ENCODE measurements around the gene PAM. TPM values are rescaled to one million over a fixed set of nuclear protein-coding genes. Genes with fewer than 3 reads are reported as not detected.
A peak's percentile ranks its signal among the peaks of the same experiment; 100 is the strongest.

The PAM gene
- polyA plus RNA-seq, 1 donor from 2014 or later = 3.4 TPM

DNA sequence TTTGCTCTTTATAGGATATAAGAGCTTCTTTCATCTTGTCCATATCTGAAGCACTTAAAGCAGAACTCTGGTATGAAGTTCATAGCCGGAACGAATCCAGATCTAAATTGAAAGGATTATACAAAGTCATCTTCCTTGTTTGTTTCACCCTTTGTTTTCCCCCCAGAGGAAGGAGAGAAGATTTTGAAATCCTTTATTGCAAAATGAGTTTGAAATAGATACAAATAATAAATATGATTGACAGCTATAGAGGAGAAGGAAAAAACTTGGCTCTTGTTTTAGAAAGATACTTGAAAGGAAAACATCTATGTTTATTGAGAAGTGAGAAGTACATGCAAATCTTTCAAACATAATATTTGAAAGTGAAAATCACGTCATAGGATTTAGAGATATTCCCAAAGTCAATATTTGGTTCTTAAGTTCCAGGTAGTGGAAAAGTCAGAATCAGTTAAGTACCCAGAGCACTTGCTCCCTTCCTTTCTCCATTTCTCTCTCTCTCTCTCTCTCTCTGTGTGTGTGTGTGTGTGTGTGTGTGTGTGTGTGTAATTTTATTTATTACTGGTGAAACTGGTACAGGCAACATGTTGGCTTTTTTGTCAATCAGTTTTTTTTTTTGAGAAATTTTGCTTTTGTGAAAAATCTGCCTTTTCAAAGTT lies 27.2 kb downstream of the PAM start:
- Mint-ChIP-seq H3K27me3 (no peaks in the 10 kb centered on the region), H3K36me3 (peaks cover 2% of the 10 kb centered on the region), H3K27ac (peak overlapping the region in 1 of 3 donors; percentile 60), H3K4me3 (no peak overlapping the region), H3K4me1 (peaks cover 0 to 2% (median 0%) of the 10 kb centered on the region in 3 donors), H3K9me3 (no peaks in the 10 kb centered on the region)

DNA sequence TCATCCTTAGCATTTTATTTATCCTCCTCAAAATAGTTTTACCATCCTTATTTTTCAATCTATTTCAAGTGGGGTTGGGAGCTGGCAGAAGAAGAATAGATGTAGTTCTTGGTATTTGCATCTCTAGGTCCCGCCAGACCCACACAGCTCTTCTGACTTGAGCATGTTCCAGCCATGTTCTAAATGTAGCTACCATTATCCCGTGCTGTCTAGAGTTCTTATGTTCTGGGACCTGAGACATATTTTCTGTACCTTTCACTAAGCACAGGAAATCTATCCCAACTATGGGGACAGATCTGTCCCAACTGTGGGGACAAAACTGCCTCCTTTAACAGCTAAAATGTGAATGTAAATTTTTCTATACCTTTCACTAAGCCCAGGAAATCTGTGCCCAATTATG lies 32.0 kb downstream of the PAM start:
- Mint-ChIP-seq H3K27ac (no peak overlapping the region), H3K4me1 (no peaks in the 10 kb centered on the region), H3K9me3 (no peaks in the 10 kb centered on the region), H3K27me3 (no peaks in the 10 kb centered on the region), H3K4me3 (no peak overlapping the region), H3K36me3 (no peaks in the 10 kb centered on the region)

GRCh38 chr5:102788788-102789187 lies 33.7 kb downstream of the PAM start:
- Mint-ChIP-seq H3K27ac (no peak overlapping the region), H3K36me3 (no peaks in the 10 kb centered on the region), H3K27me3 (no peaks in the 10 kb centered on the region), H3K4me1 (no peaks in the 10 kb centered on the region), H3K9me3 (no peaks in the 10 kb centered on the region), H3K4me3 (no peak overlapping the region)

DNA sequence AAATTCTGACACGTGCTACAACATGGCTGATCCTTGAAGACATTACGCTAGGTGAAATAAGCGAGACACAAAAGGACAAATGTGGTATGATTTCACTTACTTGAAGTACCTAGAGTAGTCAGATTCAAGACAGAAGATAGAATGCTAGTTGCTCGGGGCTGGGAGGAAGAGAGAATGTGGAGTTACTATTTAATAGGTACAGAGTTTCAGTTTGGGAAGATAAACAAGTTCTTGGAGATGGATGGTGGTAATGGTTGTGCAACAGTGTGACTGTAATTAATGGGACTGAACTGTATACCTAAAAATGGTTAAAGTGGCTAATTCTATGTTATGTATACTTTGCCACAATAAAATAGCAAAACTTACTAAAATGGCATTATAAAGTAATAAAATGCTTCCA lies 34.4 kb downstream of the PAM start:
- H3K36me3 Mint-ChIP-seq = no peaks in the 10 kb centered on the region
- no peak overlapping the region for H3K27ac Mint-ChIP-seq
- H3K4me3 Mint-ChIP-seq = no peak overlapping the region
- H3K27me3 Mint-ChIP-seq = no peaks in the 10 kb centered on the region
- no peaks in the 10 kb centered on the region for H3K4me1 Mint-ChIP-seq
- no peaks in the 10 kb centered on the region for H3K9me3 Mint-ChIP-seq

GRCh38 chr5:102790748-102791147 lies 35.6 kb downstream of the PAM start:
- Mint-ChIP-seq H3K4me1 (no peaks in the 10 kb centered on the region), H3K9me3 (no peaks in the 10 kb centered on the region), H3K27me3 (no peaks in the 10 kb centered on the region), H3K4me3 (no peak overlapping the region), H3K36me3 (no peaks in the 10 kb centered on the region), H3K27ac (no peak overlapping the region)

GRCh38 chr5:102792705-102793104 lies 37.6 kb downstream of the PAM start:
- Mint-ChIP-seq H3K27ac (no peak overlapping the region), H3K4me3 (no peak overlapping the region), H3K36me3 (no peaks in the 10 kb centered on the region), H3K9me3 (no peaks in the 10 kb centered on the region), H3K27me3 (no peaks in the 10 kb centered on the region), H3K4me1 (no peaks in the 10 kb centered on the region)

DNA sequence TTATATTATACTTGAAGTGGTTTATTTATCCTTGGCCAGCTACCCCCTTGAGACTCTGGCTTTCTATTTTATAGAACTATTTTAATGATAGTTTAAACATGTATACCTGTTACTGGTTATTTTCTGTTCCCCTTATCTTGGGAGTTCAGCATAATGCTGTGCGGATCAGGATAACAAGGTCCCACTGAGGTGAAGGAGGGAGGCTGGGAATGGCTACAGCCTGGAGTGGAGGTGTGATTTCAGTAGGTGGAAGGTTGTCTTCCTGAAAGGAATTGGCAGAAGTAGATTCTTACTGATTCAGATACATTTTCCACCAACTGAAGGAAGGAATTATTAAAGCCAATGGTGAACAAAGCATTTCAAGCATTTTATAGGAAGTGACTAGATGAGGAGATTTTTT lies 38.9 kb downstream of the PAM start:
- no peaks in the 10 kb centered on the region for H3K36me3 Mint-ChIP-seq
- no peak overlapping the region for H3K4me3 Mint-ChIP-seq
- H3K27me3 Mint-ChIP-seq = no peaks in the 10 kb centered on the region
- no peaks in the 10 kb centered on the region for H3K9me3 Mint-ChIP-seq
- H3K4me1 Mint-ChIP-seq = no peaks in the 10 kb centered on the region
- H3K27ac Mint-ChIP-seq = no peak overlapping the region

- H3K27me3 Mint-ChIP-seq = no peaks in the 10 kb centered on the region
- H3K9me3 Mint-ChIP-seq = no peaks in the 10 kb centered on the region
- no peaks in the 10 kb centered on the region for H3K4me1 Mint-ChIP-seq
- H3K36me3 Mint-ChIP-seq = no peaks in the 10 kb centered on the region
- no peak overlapping the region for H3K27ac Mint-ChIP-seq
- no peak overlapping the region for H3K4me3 Mint-ChIP-seq
Observed at GRCh38 chr5:102794677-102795331, 39.7 kb downstream of the PAM start.

- H3K27me3 Mint-ChIP-seq = no peaks in the 10 kb centered on the region
- H3K36me3 Mint-ChIP-seq = no peaks in the 10 kb centered on the region
- H3K9me3 Mint-ChIP-seq = no peaks in the 10 kb centered on the region
- H3K4me3 Mint-ChIP-seq = no peak overlapping the region
- no peak overlapping the region for H3K27ac Mint-ChIP-seq
- H3K4me1 Mint-ChIP-seq = no peaks in the 10 kb centered on the region
Observed at GRCh38 chr5:102795526-102795925, 40.4 kb downstream of the PAM start.

DNA sequence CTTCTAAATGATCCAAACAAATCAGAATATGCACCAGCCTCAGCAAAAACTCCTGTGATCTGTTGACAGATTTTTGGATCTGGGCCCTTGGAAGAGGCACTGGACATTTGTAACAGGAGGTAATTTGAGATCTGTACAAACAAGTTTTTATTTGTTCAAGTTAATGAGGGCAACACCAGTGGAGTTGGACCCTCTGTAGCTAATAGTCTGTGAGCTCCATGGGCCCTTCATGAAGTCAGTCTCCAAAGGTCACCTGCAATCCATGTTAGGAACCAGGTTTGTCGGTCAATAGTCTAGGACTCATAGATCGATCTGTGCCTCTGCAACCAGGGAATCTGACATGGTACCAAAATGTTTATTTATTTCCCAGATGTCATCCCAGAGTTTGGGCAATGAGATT lies 40.9 kb downstream of the PAM start:
- Mint-ChIP-seq H3K36me3 (no peaks in the 10 kb centered on the region), H3K27ac (no peak overlapping the region), H3K4me3 (no peak overlapping the region), H3K4me1 (no peaks in the 10 kb centered on the region), H3K9me3 (no peaks in the 10 kb centered on the region), H3K27me3 (no peaks in the 10 kb centered on the region)

DNA sequence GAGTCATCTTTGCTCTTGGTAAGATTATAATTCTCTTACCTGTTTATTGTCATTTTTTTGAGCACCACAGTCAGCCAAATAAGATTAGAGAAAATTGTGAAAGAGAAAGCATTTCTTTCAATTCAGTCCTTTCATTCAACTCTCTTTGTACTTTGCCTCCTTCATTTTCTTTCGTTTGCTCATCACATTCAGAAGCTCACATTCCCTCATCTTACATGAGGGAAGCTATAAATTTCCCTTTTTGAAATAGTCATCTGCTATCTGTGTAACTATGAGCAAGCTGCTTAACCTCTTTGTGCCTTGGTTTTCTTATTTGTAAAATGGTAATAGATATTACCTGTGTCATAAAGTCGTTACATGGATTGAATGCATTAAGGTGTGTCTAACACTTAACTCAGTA lies 41.4 kb downstream of the PAM start:
- Mint-ChIP-seq H3K9me3 (no peaks in the 10 kb centered on the region), H3K27ac (no peak overlapping the region), H3K27me3 (no peaks in the 10 kb centered on the region), H3K4me1 (peaks cover 0 to 2% (median 2%) of the 10 kb centered on the region in 3 donors), H3K4me3 (no peak overlapping the region), H3K36me3 (no peaks in the 10 kb centered on the region)

- Mint-ChIP-seq H3K9me3 (no peaks in the 10 kb centered on the region), H3K36me3 (no peaks in the 10 kb centered on the region), H3K27me3 (no peaks in the 10 kb centered on the region), H3K27ac (no peak overlapping the region), H3K4me3 (no peak overlapping the region), H3K4me1 (peaks cover 2 to 4% (median 4%) of the 10 kb centered on the region in 3 donors)
Observed at GRCh38 chr5:102797322-102797884, 42.3 kb downstream of the PAM start.

GRCh38 chr5:102798104-102798785 lies 43.1 kb downstream of the PAM start:
- H3K9me3 Mint-ChIP-seq = no peaks in the 10 kb centered on the region
- H3K27me3 Mint-ChIP-seq = no peaks in the 10 kb centered on the region
- no peak overlapping the region for H3K27ac Mint-ChIP-seq
- H3K36me3 Mint-ChIP-seq = no peaks in the 10 kb centered on the region
- H3K4me1 Mint-ChIP-seq = peaks cover 2 to 5% (median 5%) of the 10 kb centered on the region in 3 donors
- no peak overlapping the region for H3K4me3 Mint-ChIP-seq

GRCh38 chr5:102799017-102799416 lies 43.9 kb downstream of the PAM start:
- H3K4me3 Mint-ChIP-seq = no peak overlapping the region
- no peaks in the 10 kb centered on the region for H3K9me3 Mint-ChIP-seq
- H3K27me3 Mint-ChIP-seq = no peaks in the 10 kb centered on the region

DNA sequence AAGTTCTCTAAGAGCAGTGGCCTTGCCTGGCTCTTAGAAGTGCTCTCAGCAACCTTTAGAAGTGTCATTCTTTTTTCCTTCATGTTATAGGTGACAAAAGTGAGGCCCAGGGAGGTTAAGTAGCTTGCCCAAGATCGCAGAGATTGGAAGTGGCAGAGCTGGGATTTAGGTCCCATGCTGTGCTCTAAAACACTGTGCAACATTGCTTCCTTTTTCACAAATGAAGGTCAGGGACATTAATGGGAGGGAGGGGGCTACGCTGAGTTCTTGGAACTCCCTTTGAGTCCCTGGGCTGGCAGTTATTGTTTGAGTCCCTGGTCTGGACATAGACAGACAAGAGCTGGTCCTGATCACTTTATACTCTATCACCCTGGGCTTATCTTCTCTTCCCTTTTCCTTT lies 45.3 kb downstream of the PAM start:
- Mint-ChIP-seq H3K27me3 (no peaks in the 10 kb centered on the region), H3K36me3 (no peaks in the 10 kb centered on the region), H3K27ac (no peak overlapping the region), H3K4me3 (no peak overlapping the region), H3K9me3 (no peaks in the 10 kb centered on the region), H3K4me1 (peaks cover 4 to 6% (median 5%) of the 10 kb centered on the region in 3 donors)

More at GRCh38 chr5:102799017-102799416, 43.9 kb downstream of the PAM start:
- peaks cover 2 to 6% (median 5%) of the 10 kb centered on the region in 3 donors for H3K4me1 Mint-ChIP-seq
- H3K36me3 Mint-ChIP-seq = no peaks in the 10 kb centered on the region
- H3K27ac Mint-ChIP-seq = no peak overlapping the region

All from IgD-negative memory B cell (primary cell).